ENCODE results near the gene NR6A1.

The NR6A1 gene

DNA sequence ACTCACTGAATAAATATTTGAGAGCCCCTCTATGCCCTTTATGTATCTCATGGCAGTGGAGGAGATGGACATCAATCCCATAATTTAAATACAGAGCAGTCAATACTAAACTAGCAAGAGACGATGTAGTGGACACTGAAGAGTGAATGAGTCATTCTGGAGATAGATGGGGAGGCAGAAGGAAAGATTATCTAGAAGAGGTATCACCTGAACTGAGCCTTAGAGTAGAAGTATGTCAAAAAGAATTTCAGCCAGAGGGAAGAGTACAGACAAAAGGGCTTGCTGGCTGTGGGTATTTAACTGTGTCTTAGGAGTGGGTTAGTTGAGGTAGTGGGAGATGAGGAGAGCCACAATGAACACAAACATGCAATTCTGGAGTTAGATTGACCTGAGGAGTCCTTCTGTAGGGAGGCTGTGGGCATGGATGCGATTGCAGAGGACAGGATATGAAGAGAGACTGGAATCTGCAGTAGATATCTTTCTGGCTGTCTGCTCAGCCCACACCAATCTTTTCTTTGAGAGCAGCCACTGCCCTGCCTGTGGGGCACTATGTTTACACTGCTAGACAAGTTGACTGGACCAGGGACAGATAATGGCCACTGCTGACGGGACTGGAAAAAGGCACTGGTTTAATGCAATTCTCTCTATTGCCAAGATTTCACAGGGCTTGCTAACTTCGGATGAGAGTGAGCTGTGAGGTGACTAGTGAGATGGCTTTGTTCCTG is 200.0 kb downstream of the NR6A1 start:
- DNase-seq (ENCODE audit: low read depth, low spot score): no peak
- H3K4me3 ChIP-seq (ENCODE audit: low read length): no peak overlapping the region

DNA sequence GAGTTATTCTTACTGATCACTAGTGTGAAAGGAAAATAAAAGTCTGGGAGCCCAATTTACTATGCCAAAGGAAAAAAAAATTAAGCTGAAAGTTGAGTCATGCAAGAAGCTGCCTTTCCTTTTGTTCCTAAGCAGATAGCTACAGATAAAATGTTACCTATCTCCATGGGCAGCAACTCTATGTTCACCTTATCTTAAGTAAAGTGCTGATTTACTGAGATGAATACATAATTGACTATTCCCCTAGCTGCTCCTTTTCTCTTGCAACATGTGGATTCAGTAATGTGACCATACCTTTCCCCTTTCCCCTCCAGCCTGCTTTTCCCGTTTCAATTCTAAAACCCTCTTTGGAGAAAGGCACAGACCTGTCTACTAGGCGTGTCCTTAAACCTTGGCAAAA is 201.2 kb downstream of the NR6A1 start:
- no peak for DNase-seq (ENCODE audit: low read depth, low spot score)

DNA sequence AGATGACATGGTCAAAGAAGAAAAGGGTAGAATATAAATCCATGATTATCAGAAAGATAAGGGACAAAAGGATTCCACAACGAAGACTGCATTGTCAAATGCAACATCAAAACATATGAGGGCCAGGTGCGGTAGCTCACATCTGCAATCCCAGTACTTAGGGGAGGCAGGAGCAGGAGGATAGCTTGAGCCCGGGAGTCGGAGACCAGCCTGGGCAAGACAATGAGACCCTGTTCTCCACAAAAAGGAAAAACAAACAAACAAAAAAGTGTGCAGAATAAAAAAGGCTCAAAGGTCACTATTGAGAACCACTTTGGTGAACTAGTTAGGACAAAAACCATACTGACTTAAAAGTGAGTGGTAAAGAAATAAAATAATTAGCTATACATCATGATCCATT is 203.7 kb downstream of the NR6A1 start:
- DNase-seq (ENCODE audit: low read depth, low spot score): no peak
- no peak overlapping the region for H3K4me3 ChIP-seq (ENCODE audit: low read length)

More for the DNA sequence above, 201.2 kb downstream of the NR6A1 start:
- no peak overlapping the region for H3K4me3 ChIP-seq (ENCODE audit: low read length)

DNA sequence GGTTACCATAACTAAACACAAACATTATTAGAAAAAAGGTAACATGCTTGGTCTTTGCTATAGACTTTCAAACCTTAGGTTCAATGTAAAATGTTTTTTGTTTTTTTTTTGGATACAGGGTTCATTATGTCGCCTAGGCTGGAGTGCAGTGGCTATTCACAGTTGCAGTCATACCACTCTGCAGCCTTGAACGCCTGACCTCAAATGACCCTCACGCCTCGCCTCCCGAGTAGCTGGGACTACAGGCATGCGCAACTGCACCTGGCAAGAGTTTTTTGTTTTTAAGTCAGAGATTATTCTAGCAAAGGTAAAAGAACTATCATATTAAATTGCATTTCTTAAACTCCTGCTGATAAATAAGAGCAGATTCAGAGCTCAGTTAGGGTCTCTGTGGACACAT is 208.8 kb downstream of the NR6A1 start:
- H3K4me3 ChIP-seq (ENCODE audit: low read length): no peak overlapping the region
- DNase-seq (ENCODE audit: low read depth, low spot score): no peak

DNA sequence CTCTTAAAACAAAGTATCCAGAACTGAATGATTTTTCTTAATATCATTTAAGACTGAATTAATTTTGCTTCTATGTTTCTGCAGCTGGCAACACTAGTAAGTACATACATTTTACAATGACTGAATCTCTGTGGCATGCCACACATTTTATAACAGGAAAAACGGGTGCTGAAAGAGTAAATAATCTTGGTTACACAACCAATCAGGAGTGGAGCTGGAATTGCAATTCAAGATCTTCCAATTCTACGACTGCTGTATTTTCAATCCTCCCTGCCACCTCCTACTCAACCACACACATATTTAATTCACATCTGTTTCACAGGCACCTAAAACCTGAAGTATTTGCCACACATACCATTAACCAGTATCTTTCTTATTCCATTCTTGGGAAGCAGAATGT is 211.2 kb downstream of the NR6A1 start:
- H3K4me3 ChIP-seq (ENCODE audit: low read length): no peak overlapping the region

DNA sequence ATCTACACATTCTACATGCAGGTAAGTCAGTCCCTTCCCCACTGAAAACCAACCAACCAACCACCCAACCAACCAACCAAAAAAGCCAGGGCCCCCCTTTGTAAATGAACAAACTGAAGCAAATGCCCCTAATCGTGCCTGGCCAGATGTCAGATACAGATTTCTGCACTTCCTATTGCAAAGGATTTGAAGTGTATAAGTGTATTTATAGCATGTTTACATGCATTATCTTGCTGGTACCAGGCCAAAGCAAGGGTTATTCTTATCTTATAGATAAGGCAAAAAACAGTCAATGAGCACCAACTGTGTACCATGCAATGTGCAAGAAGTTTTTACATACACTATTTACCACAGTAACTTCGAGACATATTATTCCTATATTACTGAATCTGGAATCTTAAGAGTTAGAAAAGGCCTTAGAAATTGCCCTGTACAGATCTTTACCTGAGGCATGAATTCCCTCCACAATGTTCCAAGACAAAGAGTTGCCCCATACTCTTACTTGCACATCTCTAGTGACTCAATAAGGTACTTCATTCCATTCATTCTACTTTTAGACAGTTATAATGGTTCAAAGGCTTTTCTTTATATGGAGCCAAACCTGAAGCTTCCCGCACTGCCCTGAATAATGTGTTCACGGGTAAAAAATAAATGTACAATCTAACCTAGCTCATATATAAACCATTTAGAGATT is 212.2 kb downstream of the NR6A1 start:
- no peak for DNase-seq (ENCODE audit: low read depth, low spot score)
- H3K4me3 ChIP-seq (ENCODE audit: low read length): no peak overlapping the region

More for the DNA sequence above, 211.2 kb downstream of the NR6A1 start:
- no peak for DNase-seq (ENCODE audit: low read depth, low spot score)

DNA sequence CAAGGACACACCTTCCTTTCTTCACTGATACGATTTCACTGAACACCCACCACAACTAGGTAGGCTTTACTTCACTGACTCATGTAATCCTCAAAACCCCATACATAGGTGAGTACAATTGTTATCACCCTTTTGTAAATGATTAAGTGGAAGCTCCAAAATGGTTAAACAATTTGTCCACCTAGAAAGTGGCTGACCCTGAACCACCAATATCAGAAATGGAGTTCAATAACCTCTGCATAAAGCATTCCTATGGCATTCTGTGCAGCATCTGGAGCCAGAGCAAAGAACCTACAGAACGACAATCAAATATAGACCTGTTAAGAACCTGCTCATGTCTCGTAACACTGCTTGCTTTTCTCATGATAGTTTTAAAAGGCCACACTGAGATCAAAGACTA is 213.2 kb downstream of the NR6A1 start:
- H3K4me3 ChIP-seq (ENCODE audit: low read length): no peak overlapping the region
- DNase-seq (ENCODE audit: low read depth, low spot score): no peak

DNA sequence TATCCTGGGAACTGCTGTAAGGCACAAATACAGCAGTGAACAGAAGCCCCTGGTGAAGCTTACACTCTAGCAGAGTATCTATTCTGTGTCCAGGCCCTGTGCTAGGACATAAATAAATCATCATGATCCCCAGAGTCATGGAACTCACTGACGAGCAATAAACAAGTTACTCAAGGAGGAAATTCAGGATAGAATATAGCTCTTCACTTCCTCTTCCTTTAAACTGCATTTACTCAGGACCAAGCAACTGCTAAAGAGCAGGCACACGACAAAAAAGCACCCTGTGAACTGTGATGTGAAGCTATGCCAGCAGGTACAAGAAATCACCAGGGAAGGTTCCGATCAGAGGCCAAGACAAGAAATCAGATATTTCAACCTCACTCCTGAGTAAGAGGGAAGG is 216.1 kb downstream of the NR6A1 start:
- DNase-seq (ENCODE audit: low read depth, low spot score): no peak
- H3K4me3 ChIP-seq (ENCODE audit: low read length): no peak overlapping the region

DNA sequence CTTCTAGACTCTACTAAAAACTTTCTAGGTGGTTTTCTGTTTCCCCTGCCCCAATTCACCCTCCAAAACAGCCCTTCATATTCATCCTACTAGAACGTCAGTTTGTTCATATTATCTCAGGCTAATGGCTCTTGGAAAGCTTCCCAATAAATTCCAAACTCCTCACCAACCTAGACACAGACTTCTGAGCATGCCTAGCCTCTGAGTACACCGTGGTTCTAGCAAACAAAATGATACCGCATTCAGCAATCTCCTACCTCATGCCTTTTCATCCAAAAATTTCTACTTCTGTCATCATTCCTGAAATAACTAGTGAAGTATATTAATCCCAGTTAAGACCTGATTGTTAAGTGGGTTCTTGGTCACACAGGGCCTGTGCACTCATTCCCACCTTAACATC is 217.4 kb downstream of the NR6A1 start:
- H3K4me3 ChIP-seq (ENCODE audit: low read length): no peak overlapping the region
- no peak for DNase-seq (ENCODE audit: low read depth, low spot score)

DNA sequence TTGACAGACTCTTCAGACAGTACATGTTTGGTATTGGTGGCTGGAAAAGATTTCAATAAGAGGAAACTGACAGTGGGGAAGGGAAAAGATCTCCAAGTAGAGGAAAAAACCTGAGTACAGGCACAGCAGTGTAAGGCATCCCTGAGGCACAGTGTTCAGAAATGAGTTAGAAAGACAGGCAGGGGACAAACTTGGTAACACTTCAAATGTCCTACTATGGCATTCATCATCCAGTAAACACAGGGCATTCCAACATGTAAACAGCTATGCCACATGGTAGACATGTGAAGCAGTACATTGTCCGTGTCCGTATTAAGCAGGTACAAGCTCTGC is 218.9 kb downstream of the NR6A1 start:
- H3K4me3 ChIP-seq (ENCODE audit: low read length): no peak overlapping the region
- DNase-seq (ENCODE audit: low read depth, low spot score): no peak

DNA sequence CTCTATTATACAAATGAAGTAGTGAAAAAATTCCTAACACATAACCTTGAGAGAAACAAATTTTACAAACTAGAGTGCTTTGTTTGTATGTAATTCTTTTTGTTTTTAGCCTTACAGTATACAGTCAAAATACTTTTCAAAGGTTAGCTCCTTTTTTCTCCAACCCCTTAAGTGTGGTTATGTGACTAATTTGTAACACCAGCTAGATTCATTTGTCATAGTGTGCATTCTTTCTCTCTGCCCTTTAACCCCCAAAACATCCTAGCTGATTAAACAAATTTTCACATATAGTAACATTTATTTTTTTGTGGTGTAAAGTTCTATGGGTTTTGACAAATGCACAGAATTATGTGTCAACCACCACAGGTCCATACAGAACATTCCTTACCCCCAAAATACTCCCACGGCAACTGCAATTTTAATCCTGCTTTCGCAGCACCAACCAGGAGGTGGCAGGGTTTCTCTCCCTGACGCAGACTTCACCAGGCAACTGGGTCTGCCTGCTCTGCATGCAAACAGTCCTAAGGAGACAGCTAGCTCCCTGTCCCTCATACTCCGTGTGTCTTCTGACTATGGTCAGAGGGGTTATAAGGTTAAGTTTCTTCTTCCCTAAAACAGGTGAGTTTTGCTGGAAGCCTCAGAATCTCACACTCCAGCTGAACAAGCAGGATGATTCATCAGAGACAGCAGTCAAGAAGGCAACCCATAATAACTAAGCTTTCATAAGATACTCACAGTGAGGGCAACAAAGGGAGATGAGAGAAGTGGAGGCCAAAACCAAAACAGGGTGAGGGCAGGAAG is 219.4 kb downstream of the NR6A1 start:
- peak; percentile 16 for DNase-seq (ENCODE audit: low read depth, low spot score)
- H3K4me3 ChIP-seq (ENCODE audit: low read length): no peak overlapping the region

DNA sequence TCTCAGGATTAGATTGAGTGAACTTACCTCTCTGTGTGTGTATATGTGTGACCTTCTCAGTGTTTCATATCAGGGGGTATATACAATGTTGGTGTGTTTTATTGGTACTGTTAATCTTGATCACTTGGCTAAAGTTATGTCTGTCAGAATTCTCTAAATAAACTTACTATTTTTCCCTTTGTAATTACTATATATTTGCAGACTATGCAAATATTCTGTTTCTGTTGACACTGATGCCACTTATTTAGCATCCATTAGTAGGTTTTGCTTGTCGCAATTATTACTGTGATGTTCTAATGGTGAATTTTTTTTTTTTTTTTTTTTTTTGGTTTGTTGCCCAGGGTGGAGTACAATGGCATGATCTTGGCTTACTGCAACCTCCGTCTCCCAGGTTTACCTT is 221.0 kb downstream of the NR6A1 start:
- no peak overlapping the region for H3K4me3 ChIP-seq (ENCODE audit: low read length)
- no peak for DNase-seq (ENCODE audit: low read depth, low spot score)

DNA sequence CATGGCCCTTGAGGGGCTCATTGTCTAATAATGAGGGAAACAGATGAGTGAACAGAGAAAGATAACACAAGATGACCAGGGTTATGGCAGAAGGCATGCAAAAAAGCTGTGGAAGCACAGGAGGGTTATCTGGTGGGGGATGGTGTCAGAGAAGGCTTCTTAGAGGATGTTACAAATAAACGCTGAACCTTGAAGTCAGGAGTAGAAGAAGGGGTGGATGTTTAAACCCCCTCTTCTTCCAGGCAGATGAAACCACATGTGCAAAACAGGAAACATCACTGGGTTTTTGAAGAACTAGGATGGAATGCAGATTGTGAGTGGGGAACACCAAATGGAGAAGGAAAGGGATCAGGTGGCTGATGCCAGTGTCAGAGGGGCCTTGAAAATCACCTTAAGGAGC is 222.1 kb downstream of the NR6A1 start:
- H3K4me3 ChIP-seq (ENCODE audit: low read length): no peak overlapping the region
- peak; percentile 12 for DNase-seq (ENCODE audit: low read depth, low spot score)

DNA sequence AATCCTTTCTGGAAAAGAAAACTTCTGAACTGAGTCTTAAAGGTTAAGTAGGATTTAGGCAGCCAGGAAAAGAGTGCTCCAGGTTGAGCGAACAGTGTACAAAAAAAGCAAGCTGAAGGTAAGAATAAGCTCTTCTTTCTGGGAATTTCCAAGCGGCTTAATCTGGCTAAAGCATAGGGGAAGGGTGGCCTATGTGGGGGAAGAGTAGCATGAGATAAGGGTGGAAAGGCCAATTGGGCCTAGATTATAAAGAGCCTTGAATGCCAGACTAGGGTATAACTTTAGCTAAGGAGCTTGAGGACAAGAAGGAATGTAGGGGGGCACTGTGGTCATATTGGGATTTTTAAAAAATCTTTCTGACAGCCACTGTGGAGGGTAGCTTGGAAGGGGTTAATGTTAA is 226.6 kb downstream of the NR6A1 start:
- DNase-seq (ENCODE audit: low read depth, low spot score): no peak
- no peak overlapping the region for H3K4me3 ChIP-seq (ENCODE audit: low read length)

DNA sequence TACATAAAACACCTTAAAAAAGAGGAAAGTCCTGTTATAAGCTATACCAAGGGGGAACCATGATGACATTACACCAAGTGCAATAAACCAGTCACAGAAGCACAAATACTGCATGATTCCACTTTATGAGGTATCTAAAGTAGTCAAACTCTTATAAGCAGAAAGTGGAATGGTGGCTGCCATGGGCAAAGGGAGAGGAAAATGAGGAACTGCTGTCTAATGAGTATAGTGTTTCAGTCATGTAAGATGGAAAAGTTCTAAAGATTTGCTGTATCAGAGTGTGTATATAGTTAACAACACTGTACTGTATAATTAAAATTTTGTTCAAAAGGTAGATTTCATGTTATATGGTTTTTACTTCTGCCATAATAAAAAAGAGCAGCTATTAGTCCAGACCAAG is 229.3 kb downstream of the NR6A1 start:
- DNase-seq (ENCODE audit: low read depth, low spot score): no peak
- no peak overlapping the region for H3K4me3 ChIP-seq (ENCODE audit: low read length)

DNA sequence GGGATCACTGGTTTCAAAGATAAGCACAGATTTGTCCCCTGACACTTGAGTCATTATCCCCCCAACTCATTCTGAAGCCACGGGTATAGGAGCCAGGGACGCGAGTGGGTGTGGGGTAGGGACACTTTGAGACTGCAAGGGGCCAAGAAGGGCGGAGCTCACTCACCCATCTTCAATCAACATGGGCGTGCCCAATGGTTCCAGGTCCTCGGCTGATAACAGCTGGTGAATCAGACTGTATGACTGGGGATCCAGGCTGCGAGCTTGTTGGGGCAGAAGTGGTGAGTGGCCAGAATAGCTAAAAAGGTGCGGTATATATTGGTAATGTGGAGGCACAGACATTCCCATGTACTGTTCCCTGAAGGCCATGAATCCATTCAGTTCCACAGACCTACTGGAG is 233.2 kb downstream of the NR6A1 start:
- no peak for DNase-seq (ENCODE audit: low read depth, low spot score)
- no peak overlapping the region for H3K4me3 ChIP-seq (ENCODE audit: low read length)

DNA sequence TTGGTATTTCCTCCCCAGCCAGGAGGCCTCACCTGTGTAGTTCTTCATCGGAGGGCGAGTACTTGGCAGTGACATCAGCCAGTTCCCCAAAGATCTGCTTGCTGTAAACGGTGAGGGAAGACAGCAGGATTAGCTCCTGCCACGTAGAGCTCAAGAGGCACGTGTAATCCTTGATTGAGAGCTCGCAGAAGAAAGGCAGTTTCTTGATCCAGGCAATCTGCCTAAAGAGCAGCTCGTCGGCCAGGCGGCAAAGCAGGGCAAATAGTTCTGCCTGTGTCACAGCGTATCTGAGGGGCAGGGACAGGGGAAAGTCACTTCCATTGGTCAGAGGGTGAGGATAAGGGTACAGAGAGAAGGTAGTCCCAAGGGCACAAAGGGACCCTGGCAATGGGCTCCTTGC is 235.3 kb downstream of the NR6A1 start:
- DNase-seq (ENCODE audit: low read depth, low spot score): no peak
- no peak overlapping the region for H3K4me3 ChIP-seq (ENCODE audit: low read length)

DNA sequence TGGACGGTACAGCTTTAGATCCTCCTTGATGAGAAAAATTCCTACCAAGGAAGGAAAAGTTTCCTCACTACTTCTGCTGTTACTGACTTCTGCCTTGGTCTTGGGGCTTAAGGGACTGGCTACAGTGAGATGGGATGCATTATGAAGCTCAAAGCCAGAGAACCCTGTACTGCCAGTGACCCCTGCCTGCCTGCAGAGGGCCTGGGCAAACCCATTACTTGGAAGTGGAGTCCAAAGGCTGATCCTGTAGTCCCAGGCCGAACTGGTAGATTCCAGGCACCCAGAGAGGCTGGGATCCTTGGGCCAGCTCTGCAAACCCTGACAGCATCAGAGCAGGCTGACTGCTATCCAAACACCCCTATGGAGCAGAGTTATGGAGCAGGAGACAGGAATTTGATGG is 238.2 kb downstream of the NR6A1 start:
- no peak for DNase-seq (ENCODE audit: low read depth, low spot score)
- no peak overlapping the region for H3K4me3 ChIP-seq (ENCODE audit: low read length)

DNA sequence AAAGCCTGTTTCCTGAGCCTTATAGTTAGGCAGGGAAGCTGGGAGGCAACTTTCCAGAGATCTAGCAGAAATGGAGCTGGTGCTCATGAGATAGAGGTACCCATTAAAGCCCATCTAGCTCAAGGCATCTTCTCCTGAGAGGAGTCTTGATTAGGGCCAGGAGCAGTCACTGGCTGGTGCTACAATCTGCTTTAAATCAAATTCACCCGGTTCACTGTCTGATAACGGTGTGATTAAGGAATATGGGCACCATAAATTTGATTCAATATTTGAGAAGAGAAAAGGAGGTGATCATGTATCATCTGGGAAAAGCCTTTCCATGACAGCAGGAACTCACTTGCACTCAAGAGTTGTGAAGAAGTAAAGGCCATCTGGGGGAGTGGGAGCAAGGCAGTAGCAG is 240.0 kb downstream of the NR6A1 start:
- no peak for DNase-seq (ENCODE audit: low read depth, low spot score)

DNA sequence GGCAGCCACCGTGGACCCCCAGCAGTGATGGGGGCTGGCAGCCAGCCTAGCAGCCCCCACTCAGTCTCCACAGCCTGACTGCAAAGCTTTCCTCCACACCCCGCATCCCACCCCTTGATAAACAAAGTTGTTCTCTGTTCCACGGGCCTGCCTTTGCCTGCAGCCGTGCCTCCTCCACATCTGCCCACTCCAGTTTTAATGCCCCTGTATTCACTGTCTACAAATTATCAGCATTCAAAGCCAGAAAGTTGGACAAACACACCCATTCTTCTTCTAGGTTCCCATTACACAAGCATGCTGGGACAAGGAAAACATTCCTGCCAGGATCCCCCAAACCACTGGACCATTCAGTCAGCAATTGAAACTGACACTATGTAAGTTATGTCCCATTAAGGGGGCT is 240.9 kb downstream of the NR6A1 start:
- DNase-seq (ENCODE audit: low read depth, low spot score): no peak
- H3K4me3 ChIP-seq (ENCODE audit: low read length): no peak overlapping the region

More for the DNA sequence above, 240.0 kb downstream of the NR6A1 start:
- H3K4me3 ChIP-seq (ENCODE audit: low read length): no peak overlapping the region

All from Jurkat, Clone E6-1 (cell line).